ENCODE measurements around the gene DIP2B. TPM values are rescaled to one million over a fixed set of nuclear protein-coding genes. Genes with fewer than 3 reads are reported as not detected.
A peak's percentile ranks its signal among the peaks of the same experiment; 100 is the strongest.

Gene DIP2B
- total RNA-seq, 6 experiments from 2014 or later: 11.1 to 24.0 (median 14.8) TPM

DNA sequence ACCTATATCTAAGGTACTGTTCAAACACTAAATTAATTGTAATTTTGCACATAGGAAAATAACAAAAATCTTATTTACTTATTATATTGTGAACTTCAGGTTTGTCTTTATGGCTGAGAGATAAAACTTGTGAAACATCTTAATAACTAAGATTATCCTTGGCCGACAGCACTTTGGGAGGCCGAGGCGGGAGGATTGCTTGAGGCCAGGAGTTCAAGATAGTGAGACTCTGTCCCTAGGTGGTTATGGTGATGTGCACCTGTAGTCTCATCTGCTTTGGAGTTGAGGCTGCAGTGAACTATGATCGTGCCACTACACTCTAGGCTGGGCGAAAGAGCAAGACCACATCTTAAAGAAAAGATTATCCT lies 22.6 kb downstream of the DIP2B start:
- Histone ChIP-seq H3K9me3 (no peaks in the 10 kb centered on the region), H3K27ac (peak overlapping the region; percentile 45 to 92 (median 84)), H3K27me3 (no peaks in the 10 kb centered on the region), H3K36me3 (no peaks in the 10 kb centered on the region), H3K4me3 (no peak overlapping the region), H3K4me1 (peaks cover 0 to 69% (median 21%) of the 10 kb centered on the region in 4 donors)
- 58% methylated on average over 5 of the region's 5 CpGs for WGBS (ENCODE audit: insufficient coverage, low coverage, low lambda C conversion rate, missing lambda C conversion rate)
- intact Hi-C loops (cut with DNase I): no loop called here
- DNase-seq: no peak
- peak in 1 of 4 donors; percentile 3 for ATAC-seq
- TF ChIP-seq POLR2A (IDR thresholded peaks at IDR 0.05) (no peak), CTCF (IDR thresholded peaks at IDR 0.05) (no peak)

- no peak for TF ChIP-seq POLR2A (IDR thresholded peaks at IDR 0.05)
- intact Hi-C loops (cut with DNase I): no loop called here
- no peaks in the 10 kb centered on the region for H3K36me3 ChIP-seq
- peaks cover 0 to 77% (median 27%) of the 10 kb centered on the region in 4 donors for H3K4me1 ChIP-seq
- DNase-seq (no peak), ATAC-seq (no peak)
- H3K9me3 ChIP-seq: no peaks in the 10 kb centered on the region
- H3K4me3 ChIP-seq: no peak overlapping the region
- peak overlapping the region in 2 of 3 donors; percentile 84 to 92 for H3K27ac ChIP-seq
- H3K27me3 ChIP-seq: no peaks in the 10 kb centered on the region
- WGBS (ENCODE audit: insufficient coverage, low coverage, low lambda C conversion rate, missing lambda C conversion rate): 100% methylated on average over 1 of the region's 1 CpG
Observed at GRCh38 chr12:50528800-50529199, 24.0 kb downstream of the DIP2B start.

DNA sequence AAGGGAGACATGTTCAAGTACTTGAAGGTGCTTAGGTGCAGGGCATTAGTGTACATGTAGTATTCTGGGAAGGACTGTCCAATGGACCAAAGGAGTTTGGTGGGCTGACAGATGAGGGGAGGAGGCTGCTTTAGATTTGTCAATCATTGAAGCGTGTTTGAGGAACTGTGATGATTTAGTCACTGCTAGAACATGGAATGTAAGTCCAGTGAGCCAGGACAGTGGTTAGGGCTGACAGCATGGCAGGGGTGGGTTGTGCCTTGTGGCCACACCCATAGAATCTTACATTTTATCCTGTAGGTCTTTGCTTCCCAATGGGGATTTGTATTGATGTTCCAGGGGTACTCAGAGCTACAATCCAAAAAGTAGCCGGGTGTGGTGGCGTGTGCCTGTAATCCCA lies 24.6 kb downstream of the DIP2B start:
- WGBS (ENCODE audit: insufficient coverage, low coverage, low lambda C conversion rate, missing lambda C conversion rate): 93% methylated on average over 3 of the region's 3 CpGs
- H3K4me3 ChIP-seq: no peak overlapping the region
- DNase-seq: no peak
- TF ChIP-seq POLR2A (IDR thresholded peaks at IDR 0.05) (no peak), CTCF (IDR thresholded peaks at IDR 0.05) (no peak)
- peaks cover 0 to 72% (median 26%) of the 10 kb centered on the region in 4 donors for H3K4me1 ChIP-seq
- no peak for ATAC-seq
- no peaks in the 10 kb centered on the region for H3K9me3 ChIP-seq
- peak overlapping the region in 2 of 3 donors; percentile 51 to 92 for H3K27ac ChIP-seq
- no peaks in the 10 kb centered on the region for H3K27me3 ChIP-seq
- no peaks in the 10 kb centered on the region for H3K36me3 ChIP-seq
- intact Hi-C loops (cut with DNase I): no loop called here

GRCh38 chr12:50530532-50530931 lies 25.7 kb downstream of the DIP2B start:
- peaks cover 0 to 70% (median 24%) of the 10 kb centered on the region in 4 donors for H3K4me1 ChIP-seq
- no peak for ATAC-seq
- H3K4me3 ChIP-seq: no peak overlapping the region
- H3K27me3 ChIP-seq: no peaks in the 10 kb centered on the region
- intact Hi-C loops (cut with DNase I): no loop called here
- DNase-seq: no peak
- no peaks in the 10 kb centered on the region for H3K9me3 ChIP-seq
- H3K27ac ChIP-seq: no peak overlapping the region
- TF ChIP-seq CTCF (IDR thresholded peaks at IDR 0.05) (no peak), POLR2A (IDR thresholded peaks at IDR 0.05) (no peak)
- H3K36me3 ChIP-seq: no peaks in the 10 kb centered on the region
- 92% methylated on average over 2 of the region's 2 CpGs for WGBS (ENCODE audit: insufficient coverage, low coverage, low lambda C conversion rate, missing lambda C conversion rate)

- Histone ChIP-seq H3K27ac (peak overlapping the region; percentile 41 to 86 (median 74)), H3K9me3 (no peaks in the 10 kb centered on the region), H3K4me3 (no peak overlapping the region), H3K36me3 (no peaks in the 10 kb centered on the region), H3K27me3 (no peaks in the 10 kb centered on the region), H3K4me1 (peaks cover 0 to 66% (median 24%) of the 10 kb centered on the region in 4 donors)
- TF ChIP-seq POLR2A (IDR thresholded peaks at IDR 0.05): no peak
- no peak for TF ChIP-seq CTCF (IDR thresholded peaks at IDR 0.05)
- WGBS (ENCODE audit: insufficient coverage, low coverage, low lambda C conversion rate, missing lambda C conversion rate): 49% methylated on average over 2 of the region's 2 CpGs
- DNase-seq: no peak
- intact Hi-C loops (cut with DNase I): no loop called here
- ATAC-seq: no peak
Observed at GRCh38 chr12:50533203-50533584, 28.4 kb downstream of the DIP2B start.
